PC-3 (cell line): Measurements from ENCODE around the gene CATSPERE.
"Not testable (repeated sequence)": the region's sequence is repeated elsewhere in the genome, so short reads cannot be mapped to it uniquely, and the experiment has no call there.

Source experiments
- CTCF ChIP-seq: fragments of 300-600 bp; sonication (generic); conservative IDR thresholded peaks from 2 replicates; pipeline ENCODE4 v1.5.1; 2017; ENCODE audit warnings: antibody characterized with exemption, low read depth, mild to moderate bottlenecking, low read length
- EZH2 ChIP-seq: fragments of 300-600 bp; sonication (generic); IDR thresholded peaks from one replicate; pipeline ENCODE4 v1.6.1; 2017; ENCODE audit warnings: antibody characterized with exemption, mild to moderate bottlenecking, low read length; ENCODE audit not compliant: unreplicated experiment
- EZH2phosphoT487 ChIP-seq: fragments of 300-600 bp; sonication (generic); IDR thresholded peaks from 2 replicates; pipeline ENCODE4 v1.6.1; 2018; ENCODE audit warnings: mild to moderate bottlenecking, antibody characterized with exemption, low read length, borderline replicate concordance

- TF ChIP-seq CTCF, EZH2phosphoT487, EZH2: not testable (repeated sequence)
Observed at GRCh38 chr1:244666672-244667418, 205.8 kb downstream of the CATSPERE start.
